ENCODE data around the gene MFGE8. TPM values are rescaled to one million over a fixed set of nuclear protein-coding genes. Genes with fewer than 3 reads are reported as not detected.

MFGE8 gene
- total RNA-seq, 1 experiment from 2014 or later = 118 TPM

DNA sequence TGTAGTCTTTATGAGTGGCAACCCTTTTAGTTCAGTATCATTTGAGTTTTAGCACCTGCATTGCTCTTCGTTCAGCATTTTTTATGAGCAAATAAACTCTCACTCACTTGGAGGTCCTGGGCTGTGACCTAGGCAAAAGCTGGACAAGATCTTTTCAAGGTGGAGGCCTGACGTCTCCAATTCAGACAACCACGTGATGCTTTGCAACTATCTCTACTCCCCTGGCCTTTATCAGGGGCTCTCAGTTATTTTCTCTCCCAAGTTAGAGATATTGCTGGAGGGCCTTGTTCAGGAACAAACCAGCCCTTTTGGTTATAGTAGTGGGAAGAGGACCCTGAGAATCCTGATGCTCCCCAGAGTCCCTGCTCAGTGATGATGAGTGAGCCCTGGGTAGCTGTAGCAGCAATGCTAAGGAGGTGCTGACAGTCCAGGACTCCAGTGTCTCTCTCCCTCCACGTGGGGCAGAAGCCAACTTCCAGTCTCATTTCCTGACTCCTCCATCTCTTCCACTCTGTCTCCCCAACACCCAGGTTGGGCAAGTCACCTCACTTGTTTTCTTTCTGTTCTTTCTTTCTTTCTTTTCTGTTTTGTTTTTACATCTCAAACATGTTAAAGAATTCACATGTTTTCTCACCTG is 48.2 kb downstream of the MFGE8 start:
- no peak overlapping the region for H3K27ac ChIP-seq (ENCODE audit: low read depth, low read length, poor library complexity, severe bottlenecking)
- H3K4me3 ChIP-seq (ENCODE audit: low read depth, low read length, poor library complexity, severe bottlenecking) = no peak overlapping the region
- H3K4me1 ChIP-seq (ENCODE audit: insufficient read depth, low read length, poor library complexity, severe bottlenecking) = no peaks in the 10 kb centered on the region
- no peaks in the 10 kb centered on the region for H3K9me3 ChIP-seq (ENCODE audit: low read depth, low read length, poor library complexity, severe bottlenecking)
- no peaks in the 10 kb centered on the region for H3K27me3 ChIP-seq (replicated peaks; ENCODE audit: insufficient read depth, low read depth, low read length, poor library complexity)
- H3K36me3 ChIP-seq (ENCODE audit: insufficient read depth, low read length, poor library complexity, severe bottlenecking) = no peaks in the 10 kb centered on the region
- no TSS peak for BruUV-seq (replicated peaks)
- DNase-seq (ENCODE audit: low spot score) = no peak
- CTCF ChIA-PET = no interaction called here
- TF ChIP-seq, protein P1, sequence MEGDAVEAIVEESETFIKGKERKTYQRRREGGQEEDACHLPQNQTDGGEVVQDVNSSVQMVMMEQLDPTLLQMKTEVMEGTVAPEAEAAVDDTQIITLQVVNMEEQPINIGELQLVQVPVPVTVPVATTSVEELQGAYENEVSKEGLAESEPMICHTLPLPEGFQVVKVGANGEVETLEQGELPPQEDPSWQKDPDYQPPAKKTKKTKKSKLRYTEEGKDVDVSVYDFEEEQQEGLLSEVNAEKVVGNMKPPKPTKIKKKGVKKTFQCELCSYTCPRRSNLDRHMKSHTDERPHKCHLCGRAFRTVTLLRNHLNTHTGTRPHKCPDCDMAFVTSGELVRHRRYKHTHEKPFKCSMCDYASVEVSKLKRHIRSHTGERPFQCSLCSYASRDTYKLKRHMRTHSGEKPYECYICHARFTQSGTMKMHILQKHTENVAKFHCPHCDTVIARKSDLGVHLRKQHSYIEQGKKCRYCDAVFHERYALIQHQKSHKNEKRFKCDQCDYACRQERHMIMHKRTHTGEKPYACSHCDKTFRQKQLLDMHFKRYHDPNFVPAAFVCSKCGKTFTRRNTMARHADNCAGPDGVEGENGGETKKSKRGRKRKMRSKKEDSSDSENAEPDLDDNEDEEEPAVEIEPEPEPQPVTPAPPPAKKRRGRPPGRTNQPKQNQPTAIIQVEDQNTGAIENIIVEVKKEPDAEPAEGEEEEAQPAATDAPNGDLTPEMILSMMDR (conservative IDR thresholded peaks at IDR 0.05; ENCODE audit: low read depth, low read length) = no peak
- no peak for TF ChIP-seq EZH2 (IDR thresholded peaks at IDR 0.05; ENCODE audit: borderline replicate concordance, low read depth, low read length, poor library complexity, severe bottlenecking)
- intact Hi-C loops (cut with micrococcal nuclease; ENCODE audit: unreplicated experiment) = no loop called here
- POLR2A ChIA-PET (ENCODE audit: low non-redundant PET) = no interaction called here

DNA sequence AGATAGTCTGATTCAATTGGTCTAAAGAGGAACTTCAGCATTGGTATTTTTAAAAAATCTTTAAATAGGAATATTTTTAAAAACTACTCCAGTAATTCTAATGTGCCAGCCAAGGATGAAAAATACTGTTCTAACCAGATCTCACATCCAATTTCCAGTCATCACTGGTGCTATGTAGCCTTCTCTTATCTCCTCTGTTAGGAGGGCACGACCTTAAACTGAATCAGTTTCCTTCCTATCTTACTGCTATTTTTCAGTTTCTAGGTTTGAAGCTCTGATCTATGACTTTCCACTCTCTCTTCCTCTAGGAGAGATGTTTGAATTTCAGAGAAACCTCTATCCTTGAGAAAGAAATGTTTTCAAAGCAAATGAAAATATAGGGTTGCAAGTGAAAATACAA is 49.8 kb downstream of the MFGE8 start:
- H3K9me3 ChIP-seq (ENCODE audit: low read depth, low read length, poor library complexity, severe bottlenecking) = no peaks in the 10 kb centered on the region
- no TSS peak for BruUV-seq (replicated peaks)
- no peak for DNase-seq (ENCODE audit: low spot score)
- ChIA-PET CTCF (no interaction called here), POLR2A (ENCODE audit: low non-redundant PET) (no interaction called here)
- no peak overlapping the region for H3K4me3 ChIP-seq (ENCODE audit: low read depth, low read length, poor library complexity, severe bottlenecking)
- no peaks in the 10 kb centered on the region for H3K36me3 ChIP-seq (ENCODE audit: insufficient read depth, low read length, poor library complexity, severe bottlenecking)
- intact Hi-C loops (cut with micrococcal nuclease; ENCODE audit: unreplicated experiment) = no loop called here
- no peaks in the 10 kb centered on the region for H3K27me3 ChIP-seq (replicated peaks; ENCODE audit: insufficient read depth, low read depth, low read length, poor library complexity)
- no peak overlapping the region for H3K27ac ChIP-seq (ENCODE audit: low read depth, low read length, poor library complexity, severe bottlenecking)
- H3K4me1 ChIP-seq (ENCODE audit: insufficient read depth, low read length, poor library complexity, severe bottlenecking) = no peaks in the 10 kb centered on the region
- TF ChIP-seq, protein P1 (conservative IDR thresholded peaks at IDR 0.05; ENCODE audit: low read depth, low read length) = no peak

DNA sequence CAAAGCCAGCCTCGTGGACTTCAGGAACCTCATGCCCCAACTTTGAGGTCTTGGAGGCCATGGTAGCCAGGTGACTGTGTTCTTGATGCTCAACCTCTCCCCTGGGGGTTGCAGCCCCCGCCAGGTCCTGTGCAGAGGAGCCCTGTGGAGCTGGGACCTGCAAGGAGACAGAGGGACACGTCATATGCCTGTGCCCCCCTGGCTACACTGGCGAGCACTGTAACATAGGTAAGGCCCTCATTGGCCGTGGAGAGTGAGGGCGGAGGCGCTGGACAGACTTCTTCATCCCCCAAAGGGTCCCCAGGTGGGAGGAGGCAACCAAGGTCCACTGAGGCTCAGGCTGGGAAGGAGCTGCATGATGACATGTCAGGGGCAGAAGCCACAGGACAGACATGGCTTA is 53.0 kb downstream of the MFGE8 start:
- CTCF ChIA-PET = no interaction called here

More for the DNA sequence above, 53.0 kb downstream of the MFGE8 start:
- no peaks in the 10 kb centered on the region for H3K36me3 ChIP-seq (ENCODE audit: insufficient read depth, low read length, poor library complexity, severe bottlenecking)
- H3K27me3 ChIP-seq (replicated peaks; ENCODE audit: insufficient read depth, low read depth, low read length, poor library complexity) = peaks cover 3% of the 10 kb centered on the region
- POLR2A ChIA-PET (ENCODE audit: low non-redundant PET) = no interaction called here
- no peaks in the 10 kb centered on the region for H3K4me1 ChIP-seq (ENCODE audit: insufficient read depth, low read length, poor library complexity, severe bottlenecking)
- TF ChIP-seq, protein P1 (conservative IDR thresholded peaks at IDR 0.05; ENCODE audit: low read depth, low read length) = no peak
- TF ChIP-seq EZH2 (IDR thresholded peaks at IDR 0.05; ENCODE audit: borderline replicate concordance, low read depth, low read length, poor library complexity, severe bottlenecking) = no peak
- H3K9me3 ChIP-seq (ENCODE audit: low read depth, low read length, poor library complexity, severe bottlenecking) = no peaks in the 10 kb centered on the region
- BruUV-seq (replicated peaks) = no TSS peak
- DNase-seq (ENCODE audit: low spot score) = no peak
- no peak overlapping the region for H3K27ac ChIP-seq (ENCODE audit: low read depth, low read length, poor library complexity, severe bottlenecking)
- H3K4me3 ChIP-seq (ENCODE audit: low read depth, low read length, poor library complexity, severe bottlenecking) = no peak overlapping the region
- intact Hi-C loops (cut with micrococcal nuclease; ENCODE audit: unreplicated experiment) = no loop called here

Data from A673 (cell line).